Amygdala (tissue), 56 donors: ENCODE results near the gene SLC4A8.
"Not testable (repeated sequence)": the region's sequence is repeated elsewhere in the genome, so short reads cannot be mapped to it uniquely, and the experiment has no call there.

ENCODE experiments used
- DNase-seq, 56 donors: peaks; one replicate each; lab custom pipeline; 2025; lab: John Stamatoyannopoulos, UW

SLC4A8 gene

DNA sequence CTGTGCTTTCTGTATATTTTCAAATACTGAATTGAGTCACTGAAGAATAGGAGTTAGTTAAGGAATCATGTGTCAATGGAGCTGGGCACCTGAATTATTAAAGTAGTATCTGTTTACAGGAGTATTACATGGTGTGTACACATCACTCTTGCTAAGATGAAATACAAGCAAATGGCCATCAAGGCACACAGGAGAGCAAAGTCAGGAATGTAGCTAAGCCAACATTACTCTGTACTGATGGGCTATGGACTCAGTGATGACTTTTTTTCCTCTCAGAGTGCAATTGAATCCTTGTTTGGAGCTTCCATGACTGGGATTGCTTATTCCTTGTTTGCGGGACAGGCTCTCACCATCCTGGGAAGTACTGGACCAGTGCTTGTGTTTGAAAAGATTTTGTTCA, 45.5 kb downstream of the SLC4A8 start:
- no peak for DNase-seq

DNA sequence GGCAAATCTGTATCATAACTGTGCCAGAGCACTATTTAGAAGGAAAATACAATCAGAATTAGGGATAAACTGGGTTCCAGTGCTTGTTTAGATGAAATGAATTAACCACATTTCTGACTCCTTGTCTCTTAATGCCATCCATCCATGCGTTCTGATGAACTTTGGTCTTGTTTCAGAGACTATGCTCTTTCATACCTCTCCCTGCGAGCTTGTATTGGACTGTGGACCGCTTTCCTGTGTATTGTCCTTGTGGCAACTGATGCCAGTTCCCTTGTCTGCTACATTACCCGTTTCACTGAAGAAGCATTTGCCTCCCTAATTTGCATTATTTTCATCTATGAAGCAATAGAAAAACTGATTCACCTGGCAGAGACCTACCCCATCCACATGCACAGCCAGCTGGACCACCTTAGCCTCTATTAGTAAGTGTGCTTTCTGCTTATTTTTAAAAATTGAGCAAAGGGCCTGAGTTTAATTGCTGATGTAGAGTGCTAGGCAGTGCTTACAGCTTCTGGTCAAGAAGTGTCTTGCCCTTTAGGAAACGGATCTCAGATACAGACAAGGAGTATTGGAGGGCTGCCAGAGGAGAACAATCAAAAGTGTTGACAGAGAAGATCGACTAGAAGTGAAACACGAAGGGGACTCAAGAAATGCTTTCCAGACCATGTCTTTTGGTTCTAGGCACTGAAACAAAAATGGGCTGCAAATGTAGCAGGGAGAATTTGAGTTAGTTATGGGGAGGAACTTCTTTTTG, 46.7 kb downstream of the SLC4A8 start:
- peak in 2 of 56 donors; percentile 3 for DNase-seq

DNA sequence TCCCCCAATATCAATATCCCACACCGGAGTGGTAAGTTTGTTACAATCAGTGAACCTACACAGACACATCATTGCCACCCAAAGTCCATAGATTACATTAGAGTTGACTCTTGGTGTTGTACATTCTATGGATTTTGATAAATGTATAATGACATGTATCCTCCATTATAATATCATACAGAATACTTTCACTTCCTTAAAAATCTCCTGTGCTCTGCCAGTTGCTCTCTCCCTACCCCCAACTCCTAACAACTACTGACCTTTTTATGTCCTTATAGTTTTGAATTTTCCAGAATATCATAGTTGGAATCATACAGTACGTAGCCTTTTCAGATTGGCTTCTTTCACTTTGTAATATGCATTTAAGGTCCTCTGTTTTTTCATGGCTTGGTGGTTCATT, 48.4 kb downstream of the SLC4A8 start:
- DNase-seq, result no peak

DNA sequence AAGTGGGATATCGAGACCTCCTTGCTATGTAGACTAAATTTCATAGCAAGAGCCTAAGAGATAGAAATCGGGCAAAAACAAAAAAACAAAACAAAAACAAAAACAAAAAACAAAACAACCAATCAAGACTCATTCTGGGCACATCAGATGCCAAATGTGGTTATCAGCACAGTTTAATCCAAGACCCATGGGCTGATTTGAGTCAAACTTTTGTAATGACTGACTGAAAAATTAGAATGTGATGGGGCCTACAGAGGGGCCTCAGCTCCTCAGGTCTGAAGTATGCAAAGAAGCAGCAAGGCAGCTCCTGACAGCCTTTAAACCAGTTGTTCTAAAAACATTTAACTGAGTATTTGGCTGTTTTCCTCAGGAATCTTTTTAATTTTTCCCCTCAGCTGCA, 49.3 kb downstream of the SLC4A8 start:
- DNase-seq, result no peak

DNA sequence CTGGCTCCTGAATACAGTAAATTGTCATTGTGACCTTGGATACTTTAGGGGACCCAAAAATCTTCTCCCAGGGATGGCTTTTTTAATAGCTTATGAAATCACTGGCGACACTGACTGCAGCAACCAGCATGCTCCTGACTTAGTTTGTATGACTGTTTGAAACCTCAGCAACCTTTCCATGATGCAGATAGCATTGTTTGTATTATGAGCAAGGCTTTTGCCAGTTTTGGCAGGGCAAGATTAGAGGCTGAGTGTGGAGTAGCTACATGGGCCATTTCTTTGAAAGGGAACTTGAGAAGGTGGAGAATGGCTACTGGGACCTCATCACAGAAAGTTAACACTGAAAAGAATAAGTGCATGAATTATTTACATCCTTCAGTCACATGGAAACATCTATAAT, 50.9 kb downstream of the SLC4A8 start:
- no peak for DNase-seq

DNA sequence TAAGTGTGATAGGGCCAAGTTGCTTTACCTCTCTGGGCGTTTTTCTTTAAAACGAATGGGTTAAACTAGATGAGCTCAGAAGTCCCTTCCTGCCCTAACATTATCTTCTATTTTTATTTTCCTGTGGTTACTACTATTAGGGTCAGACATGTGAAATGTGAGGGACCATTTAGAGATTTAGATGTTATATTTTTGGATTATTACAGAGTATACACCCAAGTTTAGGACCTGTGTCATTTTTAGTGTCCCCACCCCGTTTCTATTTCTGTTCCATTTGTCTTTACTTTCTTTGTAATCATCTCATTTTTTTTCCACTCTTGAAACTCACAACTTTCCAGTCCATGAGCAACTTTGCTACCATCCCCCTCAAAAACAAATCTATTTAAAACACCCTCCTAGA, 56.3 kb downstream of the SLC4A8 start:
- DNase-seq, result no peak

DNA sequence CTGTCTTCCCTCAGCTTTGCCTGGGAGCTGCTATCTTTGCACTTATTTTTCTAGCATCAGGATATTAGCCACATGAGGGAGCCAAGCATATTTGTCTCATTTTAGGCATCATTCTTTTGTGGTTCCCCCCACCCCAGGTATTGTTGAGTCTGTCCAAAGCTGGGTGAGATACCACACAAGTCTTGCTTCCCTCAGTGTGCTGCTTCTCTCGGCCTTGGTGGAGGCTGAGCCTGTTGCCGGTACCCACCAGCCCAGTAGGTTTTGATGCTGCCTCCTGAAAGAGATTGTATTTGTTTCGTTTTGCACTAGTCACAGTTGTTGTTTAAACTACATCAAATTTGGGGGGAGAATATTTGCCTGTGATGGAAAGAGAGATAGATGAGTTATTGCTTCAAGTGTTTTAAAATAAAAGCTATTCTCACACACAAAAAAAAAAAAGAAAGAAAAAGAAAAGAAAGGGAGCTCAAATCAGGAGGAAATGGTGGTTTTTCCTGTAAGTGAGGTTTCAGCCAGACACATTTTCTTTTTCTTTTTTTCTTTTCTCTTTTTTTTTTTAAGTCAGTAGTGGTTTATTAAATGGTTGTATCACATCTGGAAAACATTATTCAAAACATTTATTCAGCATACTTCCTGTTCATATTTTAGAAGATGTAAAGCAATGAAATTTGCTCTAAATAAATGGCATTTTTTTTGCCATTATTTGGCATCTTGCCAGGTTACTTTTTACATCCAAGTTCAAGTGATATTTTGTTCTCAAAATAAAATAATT, 58.5 kb downstream of the SLC4A8 start:
- no peak for DNase-seq

DNA sequence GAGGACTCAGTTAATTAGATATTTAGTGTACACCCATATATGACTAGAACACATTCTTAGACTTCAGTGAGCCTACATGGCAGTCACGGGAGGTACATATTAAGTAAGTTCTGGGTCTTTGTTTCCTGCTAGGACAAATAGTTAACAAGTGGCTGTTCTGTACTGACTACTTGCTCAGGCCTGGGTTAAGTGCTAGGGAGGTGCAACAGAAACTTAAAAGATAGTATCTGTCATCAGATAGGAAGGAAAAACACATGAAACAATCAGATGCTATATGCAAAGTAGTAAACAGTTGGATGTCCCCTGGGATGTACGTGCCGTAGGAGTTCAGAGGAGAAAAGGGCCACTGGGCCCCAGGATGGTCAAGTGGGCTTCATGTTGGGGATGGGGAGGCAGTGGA, 59.5 kb downstream of the SLC4A8 start:
- DNase-seq, result no peak

DNA sequence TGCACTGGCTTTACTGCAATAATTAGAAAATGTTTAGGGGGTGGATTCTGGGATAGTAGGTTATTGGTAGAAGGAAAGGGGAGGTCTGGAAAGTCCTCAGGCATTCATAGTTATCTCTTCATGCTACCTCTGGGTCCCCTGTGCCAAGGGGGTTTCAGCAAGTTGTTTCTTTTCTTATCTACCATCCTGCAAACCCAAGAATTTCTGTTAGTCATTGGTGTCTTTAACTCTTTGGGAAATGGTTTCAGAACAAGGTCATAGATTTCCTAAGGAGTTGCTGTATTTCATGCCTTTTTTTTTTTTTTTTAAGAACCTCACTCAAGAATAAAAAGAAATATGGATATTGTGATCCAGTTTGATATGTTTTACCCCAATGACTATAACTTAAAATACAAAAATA, 63.6 kb downstream of the SLC4A8 start:
- no peak for DNase-seq

DNA sequence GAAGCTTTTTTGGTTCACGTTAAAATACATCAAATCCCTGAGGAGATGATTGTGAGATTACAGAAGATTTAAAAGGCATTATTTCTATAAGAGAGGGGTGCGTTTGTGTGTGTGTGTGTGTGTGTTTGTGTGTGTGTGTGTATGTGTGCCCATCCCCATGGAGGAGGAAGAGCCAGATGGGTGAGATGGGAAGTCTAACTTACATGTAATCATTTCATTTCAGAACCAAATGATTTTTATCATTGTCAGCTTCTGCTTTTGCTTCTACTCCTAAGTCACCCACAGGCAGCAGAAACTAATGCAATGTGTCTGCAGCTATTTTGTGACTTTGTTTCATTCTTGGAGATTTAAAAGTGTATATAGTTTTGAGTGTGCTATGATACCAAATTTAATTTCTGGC, 68.7 kb downstream of the SLC4A8 start:
- no peak for DNase-seq

DNA sequence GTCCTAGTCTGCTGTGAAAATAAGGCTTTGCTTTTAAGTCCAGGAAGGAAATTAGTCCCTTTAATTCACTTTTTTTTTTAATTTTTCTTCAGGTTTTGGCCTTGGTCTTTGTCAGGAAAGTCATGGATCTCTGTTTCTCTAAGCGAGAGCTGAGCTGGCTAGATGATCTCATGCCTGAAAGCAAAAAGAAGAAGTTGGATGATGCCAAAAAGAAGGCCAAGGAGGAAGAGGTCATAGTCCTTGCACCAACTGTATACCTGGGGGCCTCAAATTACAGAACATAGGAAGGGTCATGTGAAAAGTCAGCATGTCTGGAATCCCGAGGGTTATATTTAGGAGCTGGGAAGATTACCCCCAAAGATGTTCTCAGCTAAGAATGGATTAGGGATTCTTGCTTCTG, 72.3 kb downstream of the SLC4A8 start:
- no peak for DNase-seq

DNA sequence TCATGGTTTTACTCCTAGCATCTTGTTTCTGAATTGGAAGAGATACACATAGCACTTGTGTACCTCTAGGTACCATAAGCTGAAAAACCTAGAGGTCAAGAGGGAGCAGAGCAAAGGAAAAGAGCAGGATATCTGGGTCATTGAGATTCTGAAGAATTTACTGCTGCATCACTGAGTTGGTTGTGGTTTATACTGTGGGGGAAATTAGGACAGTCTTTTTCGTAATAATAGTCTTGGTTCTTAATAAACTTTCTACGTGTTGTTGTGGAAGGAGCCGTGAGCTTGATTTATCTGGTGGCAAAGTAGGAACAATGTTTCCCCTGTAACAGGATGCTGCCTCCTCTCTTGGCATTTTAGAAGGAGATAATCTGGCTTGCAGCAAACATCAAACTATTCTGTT, 80.2 kb downstream of the SLC4A8 start:
- no peak for DNase-seq

DNA sequence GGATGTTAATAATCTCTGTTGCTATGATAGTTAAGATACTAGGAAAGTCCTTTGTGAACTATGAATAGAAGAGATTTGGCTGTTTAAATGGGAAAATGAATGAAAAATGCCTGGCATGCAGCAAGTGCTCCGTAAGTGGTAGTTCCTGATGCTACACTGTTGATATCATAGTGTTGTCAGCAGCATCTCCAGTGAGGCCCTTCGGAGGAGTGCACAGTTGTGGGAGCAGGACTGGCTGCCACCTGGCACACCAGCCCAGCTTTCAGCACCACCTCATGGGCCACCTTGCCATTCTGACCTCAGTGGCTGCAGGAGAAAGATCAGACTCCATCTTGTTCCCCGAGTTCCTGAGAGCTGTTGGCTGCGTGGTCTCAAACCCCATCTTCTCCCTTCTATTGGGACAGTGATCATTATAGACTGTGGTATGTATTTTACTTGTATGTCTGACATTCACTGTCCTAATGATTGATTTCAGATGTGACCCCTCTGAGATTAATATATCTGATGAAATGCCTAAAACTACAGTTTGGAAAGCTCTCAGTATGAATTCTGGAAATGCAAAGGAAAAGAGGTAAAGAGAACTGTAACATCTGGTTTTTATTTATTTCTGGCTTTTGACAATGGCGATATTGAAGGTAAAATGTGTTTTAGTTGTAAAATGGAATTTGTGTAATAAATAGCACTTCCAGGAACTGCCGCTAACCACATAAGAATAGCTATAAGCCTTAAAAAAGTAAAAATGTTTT, 80.9 kb downstream of the SLC4A8 start:
- DNase-seq, result no peak

DNA sequence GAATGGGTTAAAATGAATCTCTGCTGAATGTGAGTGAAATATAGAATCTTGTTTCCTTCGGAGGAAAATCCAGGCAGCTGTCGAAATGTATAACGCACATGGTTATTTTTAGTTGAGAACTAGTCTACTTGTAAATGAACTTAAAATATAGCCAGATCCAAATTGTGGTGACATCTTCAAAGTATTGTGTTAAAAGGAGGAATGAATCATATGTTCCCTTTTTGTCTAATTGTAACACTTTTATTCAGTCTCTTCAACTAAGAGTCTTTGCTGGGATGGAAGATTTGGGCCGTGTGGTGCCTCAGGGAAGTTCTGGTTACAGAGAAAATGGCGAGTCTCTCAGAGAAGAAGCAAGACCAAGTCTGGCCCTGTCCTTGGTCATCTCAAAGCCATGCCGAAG, 82.5 kb downstream of the SLC4A8 start:
- DNase-seq, result no peak

DNA sequence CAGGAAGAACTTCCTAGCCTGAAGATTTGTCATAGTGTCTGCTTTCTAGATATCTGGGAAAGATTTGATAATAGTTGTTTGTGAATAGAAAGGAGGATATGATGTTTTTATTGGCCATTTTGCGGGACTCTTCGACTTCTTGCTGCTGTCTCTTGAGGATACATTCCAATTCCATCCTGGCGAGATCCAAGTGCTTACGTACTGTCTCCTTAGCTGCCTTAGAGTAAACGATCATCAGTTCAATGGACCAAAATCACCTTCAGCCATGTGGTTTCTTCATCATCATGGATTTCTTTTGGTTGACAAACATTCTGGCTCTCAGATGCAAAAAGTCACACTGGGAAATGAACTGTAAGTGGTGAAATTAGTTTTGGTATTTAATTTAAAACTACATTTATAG, 83.7 kb downstream of the SLC4A8 start:
- no peak for DNase-seq

DNA sequence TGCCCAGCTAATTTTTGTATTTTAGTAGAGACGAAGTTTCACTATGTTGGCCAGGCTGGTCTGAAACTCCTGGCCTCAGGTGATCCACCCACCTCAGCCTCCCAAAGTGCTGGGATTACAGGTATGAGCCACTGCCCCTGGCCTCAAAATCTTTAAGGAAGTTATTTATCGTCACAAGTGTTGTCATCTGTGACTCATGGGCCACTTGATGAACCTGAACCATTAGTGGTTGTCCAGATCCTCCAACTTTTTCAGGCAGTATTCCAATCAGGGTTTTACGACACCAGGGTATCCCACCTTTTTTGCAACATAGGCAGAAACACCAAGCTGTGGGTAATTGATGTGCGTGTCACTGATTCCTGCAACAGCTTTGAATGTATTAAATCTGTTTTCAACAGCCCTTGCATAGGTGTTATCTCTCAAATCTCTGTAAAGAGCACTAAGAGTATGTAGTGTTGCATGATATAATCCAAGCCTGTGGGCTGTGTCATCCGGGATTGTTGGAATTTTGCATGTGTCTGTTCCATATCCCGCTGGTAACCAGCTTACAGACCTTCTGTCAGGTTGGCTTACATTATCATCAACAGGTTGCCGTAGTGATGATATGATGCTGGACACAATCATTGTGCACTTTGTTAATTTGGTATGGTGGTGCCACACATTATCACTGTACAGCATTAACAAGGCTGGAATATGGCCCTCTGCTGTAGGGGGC, 87.1 kb downstream of the SLC4A8 start:
- DNase-seq, result no peak

DNA sequence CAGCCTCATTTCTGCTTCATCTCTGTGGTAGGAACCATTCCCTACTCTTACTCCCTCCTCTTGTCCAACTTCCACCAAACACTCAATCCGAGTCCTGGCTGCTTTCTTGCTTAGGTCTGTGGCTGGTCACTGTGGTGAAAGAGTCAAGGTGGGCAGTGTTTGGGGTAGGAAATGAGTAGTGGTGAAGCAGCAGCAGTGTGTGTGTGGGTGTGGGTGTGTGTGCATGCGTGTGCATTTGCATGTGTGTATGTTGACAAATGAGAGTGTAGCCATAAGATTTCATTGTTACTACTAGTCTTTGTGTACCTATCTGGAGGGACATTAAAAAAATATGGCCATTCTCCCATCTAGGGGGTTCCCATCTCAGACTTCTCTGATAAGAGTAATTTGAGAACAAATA, 87.8 kb downstream of the SLC4A8 start:
- no peak for DNase-seq

DNA sequence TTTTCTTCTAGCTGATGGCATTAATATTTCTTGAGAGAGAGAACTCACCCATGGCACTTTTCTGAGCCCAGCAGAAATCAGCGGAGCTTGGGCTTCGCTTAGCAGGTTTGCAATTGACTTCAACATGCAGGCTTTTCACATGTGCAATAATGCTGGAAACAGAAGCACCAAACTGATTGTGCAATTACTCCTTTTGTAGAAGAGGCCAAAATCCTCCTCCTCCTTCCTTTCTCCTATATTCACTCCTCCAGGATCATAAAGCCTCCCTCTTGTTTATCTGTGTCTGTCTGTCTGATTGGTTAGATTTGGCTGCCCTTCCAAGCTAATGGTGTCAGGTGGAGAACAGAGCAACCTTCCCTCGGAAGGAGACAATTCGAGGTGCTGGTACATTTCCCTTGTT, 90.4 kb downstream of the SLC4A8 start:
- DNase-seq, result not testable (repeated sequence)

DNA sequence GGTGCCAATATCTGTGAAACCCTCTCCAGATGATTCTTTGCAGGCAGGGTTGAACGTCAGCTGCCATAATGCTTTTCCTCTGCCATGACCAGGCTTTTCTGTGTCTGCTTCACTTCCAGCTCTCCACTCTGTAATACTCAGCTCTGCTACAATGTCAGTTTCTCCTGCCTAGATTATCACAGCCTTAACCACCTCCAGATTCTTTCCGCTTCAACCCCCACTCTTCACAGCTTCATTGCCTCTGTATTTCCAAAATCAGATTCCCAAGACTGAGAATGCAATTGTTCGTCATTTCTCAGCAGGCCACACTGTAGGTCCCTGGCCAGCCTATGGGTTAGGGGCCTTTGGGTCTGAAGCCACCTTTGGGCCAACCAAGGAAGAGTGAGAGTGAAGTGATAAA, 92.7 kb downstream of the SLC4A8 start:
- no peak for DNase-seq

DNA sequence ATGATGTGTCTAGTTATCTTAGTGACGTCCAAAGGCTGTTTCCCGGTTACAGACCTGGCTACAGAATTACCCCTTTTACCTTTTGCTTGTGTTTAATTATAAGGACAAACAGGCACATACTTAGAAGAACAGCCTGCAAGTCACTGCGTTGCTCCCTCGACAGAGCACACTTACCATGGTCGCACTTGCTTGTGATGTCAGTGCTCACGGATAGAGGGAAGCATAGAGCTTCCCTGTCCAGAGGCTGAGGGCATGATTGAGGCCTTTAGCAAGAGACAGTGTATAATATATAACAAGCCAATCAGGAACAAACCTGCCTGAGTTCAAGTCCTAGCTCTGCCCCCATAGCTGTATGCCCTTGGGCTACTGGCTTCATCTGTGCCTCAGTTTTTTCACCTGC, 93.2 kb downstream of the SLC4A8 start:
- no peak for DNase-seq

DNA sequence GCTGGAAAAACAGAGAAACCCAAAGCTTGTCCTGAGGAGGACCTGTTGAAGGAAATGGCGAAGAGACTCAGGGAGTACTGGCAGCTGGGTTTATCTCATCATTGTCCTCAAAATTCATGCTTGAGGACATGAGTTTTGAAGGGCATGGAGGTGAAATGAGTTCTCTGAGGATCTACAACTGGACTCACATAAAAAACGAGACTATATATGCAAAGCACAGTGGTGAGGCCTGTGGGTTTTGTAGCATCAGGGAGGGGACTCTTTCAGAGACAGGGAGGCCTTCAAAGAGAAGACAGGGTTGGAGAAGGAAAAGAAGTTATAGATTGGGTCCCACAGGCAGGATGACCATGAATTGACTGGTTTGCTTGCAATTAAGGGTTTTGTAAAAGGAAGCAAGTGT, 95.1 kb downstream of the SLC4A8 start:
- DNase-seq, result no peak
